Liver (tissue), 9 donors: ENCODE measurements around the gene FADS1. TPM values are rescaled to one million over a fixed set of nuclear protein-coding genes. Genes with fewer than 3 reads are reported as not detected.

Source experiments
- DNase-seq: peaks from one replicate; pipeline ENCODE4 v3.0.0-alpha.2; 2017; ENCODE audit warnings: low spot score
- H3K27ac ChIP-seq, 2 donors: one replicate each; pipeline ENCODE4 v1.7.0; 2013; ENCODE audit warnings: inconsistent platforms in 2 of 2, low read length in 2 of 2, control low read depth in 1 of 2, low read depth in 1 of 2, mild to moderate bottlenecking in 1 of 2
- H3K27me3 ChIP-seq, 4 donors: one replicate each; pipeline versions ENCODE4 v1.6.1 to v1.7.0; 2013; ENCODE audit warnings: low read length in 3 of 4, inconsistent platforms in 1 of 4, mild to moderate bottlenecking in 1 of 4, moderate library complexity in 1 of 4; ENCODE audit not compliant: control insufficient read depth in 4 of 4, insufficient read depth in 4 of 4
- H3K36me3 ChIP-seq, 4 donors: one replicate each; pipeline versions ENCODE4 v1.6.1 to v1.7.0; 2013; ENCODE audit warnings: low read length in 3 of 4, mild to moderate bottlenecking in 3 of 4, low read depth in 1 of 4, moderate library complexity in 1 of 4; ENCODE audit not compliant: control insufficient read depth in 4 of 4, insufficient read depth in 3 of 4
- H3K4me1 ChIP-seq, 4 donors: one replicate each; pipeline versions ENCODE4 v1.6.1 to v1.7.0; 2013; ENCODE audit warnings: low read length in 3 of 4, mild to moderate bottlenecking in 3 of 4, moderate library complexity in 1 of 4; ENCODE audit not compliant: control insufficient read depth in 4 of 4, insufficient read depth in 4 of 4
- H3K4me3 ChIP-seq, 3 donors: one replicate each; pipeline versions ENCODE4 v1.6.1 to v1.7.0; 2013; ENCODE audit warnings: low read length in 3 of 3, control low read depth in 1 of 3, low read depth in 1 of 3, mild to moderate bottlenecking in 1 of 3
- H3K9ac ChIP-seq, 2 donors: one replicate each; pipeline ENCODE4 v1.7.0; 2013; ENCODE audit warnings: low read length in 2 of 2, mild to moderate bottlenecking in 2 of 2, moderate library complexity in 2 of 2, control low read depth in 1 of 2, low read depth in 1 of 2
- H3K9me3 ChIP-seq, 4 donors: one replicate each; pipeline versions ENCODE4 v1.6.1 to v1.7.0; 2013; ENCODE audit warnings: low read length in 3 of 4; ENCODE audit not compliant: control insufficient read depth in 4 of 4
- ATF3 ChIP-seq: IDR thresholded peaks from 2 replicates; pipeline ENCODE4 v1.6.1; 2016; ENCODE audit warnings: antibody characterized with exemption
- CTCF ChIP-seq: fragments of 150-350 bp; IDR thresholded peaks from 2 replicates; pipeline ENCODE4 v1.5.1; 2017; ENCODE audit warnings: improper control_type of control experiment, low read depth, low read length; ENCODE audit not compliant: missing input control
- EGR1 ChIP-seq, 2 donors: IDR thresholded peaks; 2 replicates each; pipeline ENCODE4 v1.6.1; 2016 to 2018; ENCODE audit warnings: antibody characterized with exemption in 2 of 2, low read depth in 2 of 2
- FOXA1 ChIP-seq: IDR thresholded peaks from 2 replicates; pipeline ENCODE4 v1.6.1; 2016; ENCODE audit warnings: antibody characterized with exemption
- FOXA2 ChIP-seq: IDR thresholded peaks from 2 replicates; pipeline ENCODE4 v1.6.1; 2016; ENCODE audit warnings: antibody characterized with exemption
- HNF4G ChIP-seq: IDR thresholded peaks from 2 replicates; pipeline ENCODE4 v1.6.1; 2016; ENCODE audit warnings: antibody characterized with exemption
- JUND ChIP-seq, 2 donors: IDR thresholded peaks; 2 replicates each; pipeline ENCODE4 v1.6.1; 2016; ENCODE audit warnings: antibody characterized with exemption in 2 of 2
- MAX ChIP-seq: IDR thresholded peaks from 2 replicates; pipeline ENCODE4 v1.6.1; 2016; ENCODE audit warnings: antibody characterized with exemption
- NR2F2 ChIP-seq: IDR thresholded peaks from 2 replicates; pipeline ENCODE4 v1.6.1; 2016; ENCODE audit warnings: antibody characterized with exemption
- RAD21 ChIP-seq, 2 donors: IDR thresholded peaks; 2 replicates each; pipeline ENCODE4 v1.6.1; 2016; ENCODE audit warnings: antibody characterized with exemption in 2 of 2, mild to moderate bottlenecking in 2 of 2
- RXRA ChIP-seq, 2 donors: IDR thresholded peaks; 2 replicates each; pipeline ENCODE4 v1.6.1; 2017 to 2018; ENCODE audit warnings: antibody characterized with exemption in 2 of 2, mild to moderate bottlenecking in 1 of 2
- SP1 ChIP-seq: IDR thresholded peaks from 2 replicates; pipeline ENCODE4 v1.6.1; 2018; ENCODE audit warnings: antibody characterized with exemption, mild to moderate bottlenecking
- TAF1 ChIP-seq: conservative IDR thresholded peaks from 2 replicates; pipeline ENCODE4 v1.6.1; 2016; ENCODE audit warnings: antibody characterized with exemption, mild to moderate bottlenecking
- YY1 ChIP-seq: IDR thresholded peaks from 2 replicates; pipeline ENCODE4 v1.6.1; 2016; ENCODE audit warnings: antibody characterized with exemption, mild to moderate bottlenecking
- ZBTB33 ChIP-seq: IDR thresholded peaks from 2 replicates; pipeline ENCODE4 v1.6.1; 2016; ENCODE audit warnings: antibody characterized with exemption
- WGBS: extraction: QIAGEN DNeasy Blood & Tissue Kit; methylation state at CpG from one replicate; pipeline ENCODE4 v1.1.7; 2013; 5-methylcytosine and 5-hydroxymethylcytosine counted together
- polyA plus RNA-seq, 2 donors: library from polyadenylated mRNA; stranded (reverse) in 1 of 2; unstranded in 1 of 2; fragments of 200-250 nt in 1 of 2; fragments of >200 nt in 1 of 2; fragmentation: Nextera tagmentation in 1 of 2; extraction: Ambion mirVana in 1 of 2; gene quantifications; one replicate each; pipeline versions ENCODE4 v1.2.1 to v1.2.3, GENCODE V29; 2013 to 2015
- total RNA-seq, 2 donors: library from RNA; depleted of rRNA; stranded (reverse); fragments of >200 nt; gene quantifications; one replicate each; pipeline ENCODE4 v1.2.3, GENCODE V29; 2014
- donor health status: healthy.
- donor health status: healthy.
- donor health status: healthy.
- donor health status: healthy.
- donor health status: healthy.

Gene FADS1
- total and polyA plus RNA-seq, 4 donors = 16.8 to 137 (median 58.7) TPM

- Histone ChIP-seq H3K27ac (peak overlapping the region; percentile 71 to 97), H3K9ac (peak overlapping the region in 1 of 2 donors; percentile 92), H3K9me3 (no peaks in the 10 kb centered on the region), H3K4me1 (peaks cover 9 to 40% (median 23%) of the 10 kb centered on the region in 4 donors), H3K27me3 (no peaks in the 10 kb centered on the region), H3K36me3 (no peaks in the 10 kb centered on the region), H3K4me3 (no peak overlapping the region)
- WGBS = 82% methylated on average over 5 of the region's 5 CpGs
- no peak for DNase-seq
- TF ChIP-seq ZBTB33 (no peak), HNF4G (no peak), FOXA1 (no peak), FOXA2 (no peak), RXRA (IDR thresholded peaks at IDR 0.05) (no peak), EGR1 (IDR thresholded peaks at IDR 0.05; ENCODE audit: low read depth in 2 of 2) (no peak), JUND (IDR thresholded peaks at IDR 0.05) (no peak), SP1 (no peak), TAF1 (no peak), MAX (no peak), CTCF (no peak), YY1 (no peak), ATF3 (no peak), NR2F2 (no peak), RAD21 (IDR thresholded peaks at IDR 0.05) (no peak)
These were observed 63.1 kb downstream of the FADS1 start for GRCh38 chr11:61753672-61754071.

- no peaks in the 10 kb centered on the region for H3K36me3 ChIP-seq
- H3K9me3 ChIP-seq = no peaks in the 10 kb centered on the region
- no peak for TF ChIP-seq HNF4G
- TF ChIP-seq RXRA (IDR thresholded peaks at IDR 0.05) = no peak
- TF ChIP-seq JUND (IDR thresholded peaks at IDR 0.05) = no peak
- TF ChIP-seq TAF1 = no peak
- H3K4me1 ChIP-seq = peaks cover 9 to 40% (median 24%) of the 10 kb centered on the region in 4 donors
- H3K9ac ChIP-seq = peak overlapping the region in 1 of 2 donors; percentile 92
- H3K27ac ChIP-seq = peak overlapping the region; percentile 71 to 97
- H3K27me3 ChIP-seq = no peaks in the 10 kb centered on the region
- peak overlapping the region; percentile 59 to 68 (median 66) for H3K4me3 ChIP-seq
- 29% methylated on average over 17 of the region's 17 CpGs for WGBS
- DNase-seq = no peak
These were observed 63.8 kb downstream of the FADS1 start for GRCh38 chr11:61752925-61753521.
